H1 (cell line): ENCODE data around the gene CDIPT. TPM values are rescaled to one million over a fixed set of nuclear protein-coding genes. Genes with fewer than 3 reads are reported as not detected.
A peak's percentile ranks its signal among the peaks of the same experiment; 100 is the strongest.

ENCODE experiments used
- CTCF ChIA-PET: fragments of 300-600 bp; sonication (Branson Sonifier 250); formaldehyde crosslinking; loops from one replicate; lab custom pipeline; 2021; ENCODE audit not compliant: partially characterized antibody; lab: Charles Lee
- POLR2A ChIA-PET: fragments of 300-600 bp; sonication (Branson Sonifier 250); formaldehyde crosslinking; loops from one replicate; lab custom pipeline; 2021; ENCODE audit warnings: inconsistent platforms; ENCODE audit not compliant: partially characterized antibody; lab: Charles Lee
- DNase-seq, 2 experiments: peaks; one replicate each; pipeline versions ENCODE4 v3.0.0 to v3.0.0-alpha.2; 2010 to 2022; ENCODE audit warnings: low spot score in 2 of 2, low read depth in 1 of 2, mixed read lengths in 1 of 2
- FAIRE-seq: peaks from 2 replicates; lab custom pipeline; 2011; peaks lifted over from hg19 to GRCh38; lab: Jason Lieb, UNC
- H2AFZ ChIP-seq: 2 replicates; pipeline ENCODE4 v1.8.1; 2012; ENCODE audit warnings: low read length, inconsistent platforms
- H2AK5ac ChIP-seq: 2 replicates; pipeline ENCODE4 v1.6.1; 2013; ENCODE audit warnings: low read depth, low read length
- H2BK120ac ChIP-seq: replicated peaks from 2 replicates; pipeline ENCODE3; 2013; ENCODE audit warnings: low read depth, low read length, inconsistent platforms
- H2BK12ac ChIP-seq: 2 replicates; pipeline ENCODE4 v1.6.1; 2013; ENCODE audit warnings: low read depth, low read length
- H2BK15ac ChIP-seq: 2 replicates; pipeline ENCODE4 v1.6.1; 2013; ENCODE audit warnings: low read length
- H2BK20ac ChIP-seq: 2 replicates; pipeline ENCODE4 v1.6.1; 2013; ENCODE audit warnings: low read length
- H2BK5ac ChIP-seq: 2 replicates; pipeline ENCODE4 v1.6.1; 2013; ENCODE audit warnings: low read depth, low read length
- H3K14ac ChIP-seq: 2 replicates; pipeline ENCODE4 v1.6.1; 2013; ENCODE audit warnings: inconsistent platforms; ENCODE audit not compliant: insufficient read length
- H3K18ac ChIP-seq: 2 replicates; pipeline ENCODE4 v1.6.1; 2013; ENCODE audit warnings: low read length; ENCODE audit errors: extremely low read depth
- H3K23ac ChIP-seq: 2 replicates; pipeline ENCODE4 v1.6.1; 2013; ENCODE audit warnings: inconsistent platforms; ENCODE audit not compliant: insufficient read length
- H3K23me2 ChIP-seq: 2 replicates; pipeline ENCODE4 v1.6.1; 2013; ENCODE audit warnings: low read depth, low read length
- H3K27ac ChIP-seq: 2 replicates; pipeline ENCODE4 v1.6.1; 2011; ENCODE audit warnings: low read depth, low read length, inconsistent platforms
- H3K27me3 ChIP-seq, 4 experiments: replicated peaks in 1 of 4; 1 replicate in 1 of 4; 2 replicates in 3 of 4; pipeline versions ENCODE4 v1.6.1 to v1.8.1; 2011 to 2013; ENCODE audit warnings: low read length in 3 of 4, mild to moderate bottlenecking in 3 of 4, inconsistent platforms in 2 of 4, mixed read lengths in 2 of 4, moderate library complexity in 1 of 4; ENCODE audit not compliant: control insufficient read depth in 3 of 4, insufficient read depth in 3 of 4; ENCODE audit errors: extremely low read depth in 1 of 4
- H3K36me3 ChIP-seq, 4 experiments: 2 replicates each; pipeline versions ENCODE4 v1.6.1 to v1.8.1; 2011 to 2013; ENCODE audit warnings: mild to moderate bottlenecking in 4 of 4, low read length in 3 of 4, moderate library complexity in 2 of 4, control low read depth in 1 of 4, inconsistent platforms in 1 of 4; ENCODE audit not compliant: insufficient read depth in 4 of 4, control insufficient read depth in 2 of 4
- H3K4ac ChIP-seq: replicated peaks from 2 replicates; pipeline ENCODE3; 2013; ENCODE audit warnings: low read length, low read depth, mixed read lengths, inconsistent platforms; ENCODE audit not compliant: insufficient read length
- H3K4me1 ChIP-seq, 4 experiments: replicated peaks in 1 of 4; 1 replicate in 1 of 4; 2 replicates in 3 of 4; pipeline versions ENCODE4 v1.6.1 to v1.8.1; 2011 to 2013; ENCODE audit warnings: low read length in 3 of 4, inconsistent platforms in 2 of 4, mixed read lengths in 1 of 4; ENCODE audit not compliant: insufficient read depth in 4 of 4, control insufficient read depth in 3 of 4
- H3K4me2 ChIP-seq, 2 experiments: 2 replicates each; pipeline versions ENCODE4 v1.6.1 to v1.8.1; 2011 to 2013; ENCODE audit warnings: low read depth in 2 of 2, low read length in 2 of 2, control low read depth in 1 of 2, inconsistent platforms in 1 of 2, mild to moderate bottlenecking in 1 of 2; ENCODE audit not compliant: insufficient read depth in 1 of 2
- H3K4me3 ChIP-seq, 4 experiments: fragments of 200-600, 300-600 bp in 1 of 4; sonication (generic), shearing (Covaris generic), sonication (Bioruptor Twin) in 1 of 4; 2 replicates each; pipeline versions ENCODE4 v1.5.1 to v1.8.1; 2011 to 2016; ENCODE audit warnings: low read length in 4 of 4, low read depth in 3 of 4, control low read depth in 2 of 4, inconsistent platforms in 2 of 4, mild to moderate bottlenecking in 2 of 4, mixed read lengths in 1 of 4, moderate library complexity in 1 of 4; ENCODE audit not compliant: insufficient read depth in 2 of 4; ENCODE audit errors: extremely low read depth in 1 of 4
- H3K56ac ChIP-seq: replicated peaks from 2 replicates; pipeline ENCODE3; 2013; ENCODE audit warnings: low read depth, mild to moderate bottlenecking, mixed read lengths, low read length, inconsistent platforms; ENCODE audit not compliant: insufficient read length
- H3K79me1 ChIP-seq: 2 replicates; pipeline ENCODE4 v1.6.1; 2013; ENCODE audit warnings: low read depth, low read length, control low read depth
- H3K79me2 ChIP-seq, 2 experiments: 2 replicates each; pipeline versions ENCODE4 v1.6.1 to v1.8.1; 2012 to 2013; ENCODE audit warnings: low read length in 2 of 2, mild to moderate bottlenecking in 2 of 2, inconsistent platforms in 1 of 2; ENCODE audit not compliant: insufficient read depth in 2 of 2, control insufficient read depth in 1 of 2
- H3K9ac ChIP-seq, 4 experiments: replicated peaks in 1 of 4; 1 replicate in 1 of 4; 2 replicates in 3 of 4; pipeline versions ENCODE4 v1.6.1 to v1.8.1; 2011 to 2013; ENCODE audit warnings: low read depth in 3 of 4, low read length in 3 of 4, control low read depth in 2 of 4, mild to moderate bottlenecking in 2 of 4, moderate library complexity in 2 of 4, inconsistent platforms in 1 of 4; ENCODE audit errors: extremely low read depth in 1 of 4
- H3K9me3 ChIP-seq, 2 experiments: 2 replicates each; pipeline versions ENCODE4 v1.6.1 to v1.8.1; 2012 to 2013; ENCODE audit warnings: mild to moderate bottlenecking in 2 of 2, moderate library complexity in 2 of 2, control low read depth in 1 of 2, inconsistent platforms in 1 of 2, low read depth in 1 of 2, low read length in 1 of 2, mixed read lengths in 1 of 2; ENCODE audit not compliant: insufficient read depth in 2 of 2
- H4K20me1 ChIP-seq, 2 experiments: replicated peaks in 1 of 2; 2 replicates each; pipeline versions ENCODE3 to v1.8.1; 2011 to 2013; ENCODE audit warnings: inconsistent platforms in 2 of 2, low read length in 2 of 2, mild to moderate bottlenecking in 1 of 2; ENCODE audit not compliant: insufficient read depth in 2 of 2, control insufficient read depth in 1 of 2
- H4K5ac ChIP-seq: 2 replicates; pipeline ENCODE4 v1.6.1; 2013; ENCODE audit warnings: low read length, low read depth, mixed read lengths, inconsistent platforms; ENCODE audit not compliant: insufficient read length
- H4K8ac ChIP-seq: 2 replicates; pipeline ENCODE4 v1.8.0; 2013; ENCODE audit warnings: mild to moderate bottlenecking, moderate library complexity, low read length, inconsistent platforms; ENCODE audit not compliant: insufficient read depth; ENCODE audit errors: extremely low read depth
- H4K91ac ChIP-seq: replicated peaks from 2 replicates; pipeline ENCODE3; 2013; ENCODE audit warnings: low read length, mixed read lengths, inconsistent platforms; ENCODE audit not compliant: insufficient read length
- ASH2L ChIP-seq: fragments of 200-600, 300-600 bp; sonication (generic); IDR thresholded peaks from one replicate; pipeline ENCODE4 v1.7.1; 2017; ENCODE audit warnings: low read length
- CBX5 ChIP-seq: fragments of 300-800, 300-1000 bp; sonication (generic); IDR thresholded peaks from 2 replicates; pipeline ENCODE4 v1.7.1; 2016; ENCODE audit warnings: antibody characterized with exemption, low read length, low read depth
- CEBPB ChIP-seq: IDR thresholded peaks from 2 replicates; pipeline ENCODE4 v1.6.1; 2012; ENCODE audit warnings: low read depth, low read length
- CHD1 ChIP-seq: IDR thresholded peaks from 2 replicates; pipeline ENCODE4 v1.6.1; 2012; ENCODE audit warnings: low read depth, low read length, improper control_type of control experiment
- CREB1 ChIP-seq: IDR thresholded peaks from 2 replicates; pipeline ENCODE4 v1.6.1; 2012; ENCODE audit warnings: inconsistent platforms
- GABPA ChIP-seq: IDR thresholded peaks from 2 replicates; pipeline ENCODE4 v1.6.1; 2011; ENCODE audit warnings: mild to moderate bottlenecking, low read length, moderate library complexity, borderline replicate concordance; ENCODE audit not compliant: insufficient read depth
- POLR2A ChIP-seq, 2 experiments: IDR thresholded peaks; 1 replicate in 1 of 2; 2 replicates in 1 of 2; pipeline ENCODE4 v1.6.1; 2011; ENCODE audit warnings: low read depth in 2 of 2, low read length in 2 of 2, mild to moderate bottlenecking in 2 of 2; ENCODE audit errors: control extremely low read depth in 1 of 2
- SAP30 ChIP-seq: fragments of 300-600 bp; sonication (generic); IDR thresholded peaks from 2 replicates; pipeline ENCODE4 v1.7.1; 2012; ENCODE audit warnings: low read length, moderate library complexity, mild to moderate bottlenecking, inconsistent platforms; ENCODE audit not compliant: insufficient read depth, insufficient replicate concordance
- SIN3A ChIP-seq, 2 experiments: IDR thresholded peaks in 1 of 2; conservative IDR thresholded peaks in 1 of 2; 2 replicates each; pipeline ENCODE4 v1.6.1; 2011 to 2012; ENCODE audit warnings: low read length in 2 of 2, improper control_type of control experiment in 1 of 2, low read depth in 1 of 2, mild to moderate bottlenecking in 1 of 2
- SP1 ChIP-seq: IDR thresholded peaks from 2 replicates; pipeline ENCODE4 v1.6.1; 2011; ENCODE audit warnings: low read depth, low read length
- SUZ12 ChIP-seq: fragments of 200-600 bp; sonication (generic); IDR thresholded peaks from 2 replicates; pipeline ENCODE4 v1.6.1; 2012; ENCODE audit warnings: mild to moderate bottlenecking, inconsistent platforms, low read length, moderate library complexity, mixed read lengths
- WGBS, 2 experiments: shearing (Covaris generic) in 1 of 2; methylation state at CpG; one replicate each; pipeline versions ENCODE4 v1.1.6 to v1.1.7; 2013 to 2015; ENCODE audit warnings: low lambda C conversion rate in 2 of 2, mixed read lengths in 2 of 2, inconsistent platforms in 1 of 2, low coverage in 1 of 2, missing lambda C conversion rate in 1 of 2; ENCODE audit not compliant: insufficient replicate concordance in 2 of 2, insufficient coverage in 1 of 2, insufficient read length in 1 of 2; ENCODE audit errors: extremely low coverage in 1 of 2, missing lambda C conversion rate in 1 of 2; 5-methylcytosine and 5-hydroxymethylcytosine counted together
- polyA plus RNA-seq, 7 experiments: library from polyadenylated mRNA; depleted of rRNA in 3 of 7; stranded (reverse) in 5 of 7; unstranded in 2 of 7; fragments of >200 nt in 5 of 7; fragments of 200-250 nt in 2 of 7; gene quantifications; 1 replicate in 5 of 7; 2 replicates in 1 of 7; 4 replicates in 1 of 7; pipeline versions ENCODE4 v1.2.1 to v1.2.3, GENCODE V29; 2011 to 2013; ENCODE audit warnings: missing spikeins in 2 of 7, mixed read lengths in 2 of 7
- total RNA-seq: library from RNA; stranded (reverse); fragmentation: NEBNext Ultra II Directional; extraction: Animal tissue kit (Norgen Biotek cat#: 25700); gene quantifications from 2 replicates; pipeline ENCODE4 v1.2.1, GENCODE V29; 2021

Gene CDIPT
- total and polyA plus RNA-seq, 2 of the 8 experiments (the other 6 are each of a cell fraction or from before 2014, with no cell fraction given) = 69.2 to 140 TPM

GRCh38 chr16:29899516-29900101 is 36.6 kb upstream of the CDIPT start, which contains the start of gene SEZ6L2:
SEZ6L2 (minus strand) TSS chr16:29899550; CDS start chr16:29899019, 531 bp downstream.
- Histone ChIP-seq H3K18ac (peak within 1 kb of the TSS; percentile 83), H3K4me3 (peak within 1 kb of the TSS; percentile 59 to 99 (median 90)), H2BK120ac (no peak within 1 kb of the TSS), H2BK5ac (peak within 1 kb of the TSS; percentile 75; the same call in 1 of the 2 replicates), H3K27me3 (no peaks in the 10 kb centered on the region), H3K4me1 (peaks cover 0 to 14% (median 3%) of the 10 kb centered on the region in 4 experiments; a peak in 6 of 7 replicates), H3K23me2 (peaks cover 24% of the 10 kb centered on the region), H3K9me3 (no peaks in the 10 kb centered on the region), H3K9ac (peak within 1 kb of the TSS in 3 of 4 experiments; percentile 51 to 73 (median 70); a peak in 6 of 7 replicates), H2AK5ac (no peak within 1 kb of the TSS), H2BK15ac (no peak within 1 kb of the TSS), H3K36me3 (peaks cover 0 to 1% (median 0%) of the 10 kb centered on the region in 4 experiments; a peak in 2 of 8 replicates), H3K4me2 (peak within 1 kb of the TSS; percentile 87 to 99), H2BK20ac (no peak within 1 kb of the TSS; the same call in 1 of the 2 replicates), H2AFZ (peak within 1 kb of the TSS; percentile 23; the same call in 1 of the 2 replicates), H3K14ac (no peak within 1 kb of the TSS), H4K91ac (no peak within 1 kb of the TSS), H4K8ac (peak within 1 kb of the TSS; percentile 62), H3K23ac (no peak within 1 kb of the TSS), H3K79me1 (0 out of 2 replicates have a peak, but pooled peaks cover 2% of the 10 kb centered on the region), H3K79me2 (no peaks in the 10 kb centered on the region), H2BK12ac (0 out of 2 replicates have a peak within 1 kb of the TSS, but pooled peaks have one; percentile 68), H3K4ac (peak within 1 kb of the TSS; percentile 94), H4K20me1 (peaks cover 0 to 3% of the 10 kb centered on the region in 2 experiments), H3K56ac (no peak within 1 kb of the TSS), H4K5ac (no peak within 1 kb of the TSS), H3K27ac (peak within 1 kb of the TSS; percentile 67)
- DNase-seq (peak; percentile 86 to 95), FAIRE-seq (no peak)
- CTCF ChIA-PET = interaction anchor here (1.0 to 2.9 kb wide), 9 partner anchors 11 to 132 kb away, joined by 3 to 14 read pairs (median 5); partner anchors contain the start of genes CDIPT, TAOK2 and TLCD3B
- WGBS, 2 experiments = 0% methylated on average over 8 of the region's 29 CpGs; no CpG with 5 or more reads in 1 of the 2 experiments
- POLR2A ChIA-PET = interaction anchor here (0.9 to 5.7 kb wide), 18 partner anchors 11 to 199 kb away, joined by 3 to 52 read pairs (median 4); partner anchors contain the start of genes ALDOA, CDIPT, KCTD13 and TLCD3B
- TF ChIP-seq SUZ12 = no peak
- TF ChIP-seq CBX5 = no peak
- TF ChIP-seq SP1 = peak; percentile 31; the same call in 1 of the 2 replicates
- peak; percentile 34 for TF ChIP-seq ASH2L
- TF ChIP-seq POLR2A (IDR thresholded peaks at IDR 0.05; ENCODE audit: control extremely low read depth in 1 of 2, low read depth in 2 of 2, low read length in 2 of 2) = 0 out of 3 replicates have a peak, but pooled peaks of 1 of the 2 experiments have one; percentile 5
- peak; percentile 97 to 98; a peak in 3 of 4 replicates for TF ChIP-seq SIN3A (conservative IDR thresholded peaks at IDR 0.05 in 1 of 2, IDR thresholded peaks at IDR 0.05 in 1 of 2; ENCODE audit: low read depth in 1 of 2, low read length in 2 of 2)
- no peak for TF ChIP-seq GABPA
- TF ChIP-seq SAP30 = peak; percentile 94
- TF ChIP-seq CHD1 = no peak
- peak; percentile 85 for TF ChIP-seq CREB1
- no peak for TF ChIP-seq CEBPB
